Heart left ventricle (tissue), 13 donors: ENCODE results near the gene LMO4.

Source experiments
- CTCF ChIP-seq, 12 donors: fragments of 200-600 bp; sonication (generic) in 4 of 12; IDR thresholded peaks; one replicate each; pipeline versions ENCODE4 v1.5.0 to v1.8.0; 2018 to 2022; ENCODE audit warnings: antibody characterized with exemption in 12 of 12, mild to moderate bottlenecking in 5 of 12
- POLR2A ChIP-seq, 2 donors: fragments of 450-650 bp; IDR thresholded peaks; one replicate each; pipeline ENCODE4 v1.6.1; 2017; ENCODE audit warnings: antibody characterized with exemption in 2 of 2, mild to moderate bottlenecking in 2 of 2, moderate library complexity in 2 of 2
- donor health status: ischemic (EF 13 %, LVEDD 7.1; RV severe dilation, severe dysfunction).
- donor health status: DM: no; HTN: yes; CAD: no.
- donor health status: DM: no; HTN: no; CAD: no.
- donor health status: ischemic (EF 25% LVEDD 6.9; RV normal size, moderate dysfunction).
- donor health status: ischemic (EF 25% LVEDD 5.7; RV mildly dilated, moderate dysfunction).
- donor health status: ischemic (EF 35%, LVEDD 5.7; RV mildly dilated, moderate dysfunction).
- donor health status: nonischemic (EF 11% LVEDD 7.7; RV severe dilation, severe dysfunction).
- donor health status: DM: yes; HTN: yes; CAD: no.
- donor health status: PGD.
- donor health status: ischemic (EF 29% LVEDD 5.4; RV normal size, mild dysfunction).
- donor health status: nonischemic (EF 23%, LVEDD 6.1; RV moderate dilation, normal function).

GRCh38 chr1:87307931-87308330 lies 20.7 kb upstream of the LMO4 start:
- TF ChIP-seq POLR2A (IDR thresholded peaks at IDR 0.05) (no peak), CTCF (IDR thresholded peaks at IDR 0.05) (no peak)
